Measurements from ENCODE around the gene RETREG2. TPM values are rescaled to one million over a fixed set of nuclear protein-coding genes. Genes with fewer than 3 reads are reported as not detected.

RETREG2 gene
- total and polyA plus RNA-seq, 2 of the 8 experiments (the other 6 are each of a cell fraction or from before 2014, with no cell fraction given) = 51.3 to 67.4 TPM

DNA sequence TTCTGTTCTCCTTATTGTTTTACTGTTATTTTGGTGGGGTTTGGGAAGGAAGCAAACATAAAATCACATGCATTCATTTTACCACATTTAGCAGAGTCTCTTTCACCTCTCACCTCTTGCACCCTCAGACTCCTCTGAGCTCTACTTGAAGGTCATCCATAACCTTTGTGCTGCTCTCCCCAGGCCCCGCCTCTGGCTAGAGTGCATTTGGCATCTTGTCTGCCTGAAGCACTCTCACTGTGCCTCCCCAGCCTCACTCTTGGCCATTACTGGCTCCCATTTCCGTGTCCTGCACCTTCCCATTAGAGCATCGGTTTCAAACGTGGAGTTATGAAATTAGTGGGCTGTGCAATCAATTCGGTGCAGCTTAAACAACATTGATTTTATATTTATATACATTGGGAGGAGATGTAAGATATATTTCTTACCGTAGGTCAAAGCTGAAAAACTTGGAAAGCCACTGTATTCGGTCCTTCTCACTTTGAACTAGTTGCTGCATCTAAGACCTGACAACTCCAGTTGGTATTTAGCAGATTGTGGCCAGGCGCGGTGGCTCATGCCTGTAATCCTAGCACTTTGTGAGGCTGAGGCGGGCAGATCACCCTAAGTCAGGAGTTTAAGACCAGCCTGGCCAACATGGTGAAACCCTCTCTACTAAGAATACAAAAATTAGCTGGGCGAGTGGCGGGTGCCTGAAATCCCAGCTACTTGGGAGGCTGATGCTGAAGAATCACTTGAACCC is 21.6 kb downstream of the RETREG2 start (continued):
- TF ChIP-seq, protein P1, sequence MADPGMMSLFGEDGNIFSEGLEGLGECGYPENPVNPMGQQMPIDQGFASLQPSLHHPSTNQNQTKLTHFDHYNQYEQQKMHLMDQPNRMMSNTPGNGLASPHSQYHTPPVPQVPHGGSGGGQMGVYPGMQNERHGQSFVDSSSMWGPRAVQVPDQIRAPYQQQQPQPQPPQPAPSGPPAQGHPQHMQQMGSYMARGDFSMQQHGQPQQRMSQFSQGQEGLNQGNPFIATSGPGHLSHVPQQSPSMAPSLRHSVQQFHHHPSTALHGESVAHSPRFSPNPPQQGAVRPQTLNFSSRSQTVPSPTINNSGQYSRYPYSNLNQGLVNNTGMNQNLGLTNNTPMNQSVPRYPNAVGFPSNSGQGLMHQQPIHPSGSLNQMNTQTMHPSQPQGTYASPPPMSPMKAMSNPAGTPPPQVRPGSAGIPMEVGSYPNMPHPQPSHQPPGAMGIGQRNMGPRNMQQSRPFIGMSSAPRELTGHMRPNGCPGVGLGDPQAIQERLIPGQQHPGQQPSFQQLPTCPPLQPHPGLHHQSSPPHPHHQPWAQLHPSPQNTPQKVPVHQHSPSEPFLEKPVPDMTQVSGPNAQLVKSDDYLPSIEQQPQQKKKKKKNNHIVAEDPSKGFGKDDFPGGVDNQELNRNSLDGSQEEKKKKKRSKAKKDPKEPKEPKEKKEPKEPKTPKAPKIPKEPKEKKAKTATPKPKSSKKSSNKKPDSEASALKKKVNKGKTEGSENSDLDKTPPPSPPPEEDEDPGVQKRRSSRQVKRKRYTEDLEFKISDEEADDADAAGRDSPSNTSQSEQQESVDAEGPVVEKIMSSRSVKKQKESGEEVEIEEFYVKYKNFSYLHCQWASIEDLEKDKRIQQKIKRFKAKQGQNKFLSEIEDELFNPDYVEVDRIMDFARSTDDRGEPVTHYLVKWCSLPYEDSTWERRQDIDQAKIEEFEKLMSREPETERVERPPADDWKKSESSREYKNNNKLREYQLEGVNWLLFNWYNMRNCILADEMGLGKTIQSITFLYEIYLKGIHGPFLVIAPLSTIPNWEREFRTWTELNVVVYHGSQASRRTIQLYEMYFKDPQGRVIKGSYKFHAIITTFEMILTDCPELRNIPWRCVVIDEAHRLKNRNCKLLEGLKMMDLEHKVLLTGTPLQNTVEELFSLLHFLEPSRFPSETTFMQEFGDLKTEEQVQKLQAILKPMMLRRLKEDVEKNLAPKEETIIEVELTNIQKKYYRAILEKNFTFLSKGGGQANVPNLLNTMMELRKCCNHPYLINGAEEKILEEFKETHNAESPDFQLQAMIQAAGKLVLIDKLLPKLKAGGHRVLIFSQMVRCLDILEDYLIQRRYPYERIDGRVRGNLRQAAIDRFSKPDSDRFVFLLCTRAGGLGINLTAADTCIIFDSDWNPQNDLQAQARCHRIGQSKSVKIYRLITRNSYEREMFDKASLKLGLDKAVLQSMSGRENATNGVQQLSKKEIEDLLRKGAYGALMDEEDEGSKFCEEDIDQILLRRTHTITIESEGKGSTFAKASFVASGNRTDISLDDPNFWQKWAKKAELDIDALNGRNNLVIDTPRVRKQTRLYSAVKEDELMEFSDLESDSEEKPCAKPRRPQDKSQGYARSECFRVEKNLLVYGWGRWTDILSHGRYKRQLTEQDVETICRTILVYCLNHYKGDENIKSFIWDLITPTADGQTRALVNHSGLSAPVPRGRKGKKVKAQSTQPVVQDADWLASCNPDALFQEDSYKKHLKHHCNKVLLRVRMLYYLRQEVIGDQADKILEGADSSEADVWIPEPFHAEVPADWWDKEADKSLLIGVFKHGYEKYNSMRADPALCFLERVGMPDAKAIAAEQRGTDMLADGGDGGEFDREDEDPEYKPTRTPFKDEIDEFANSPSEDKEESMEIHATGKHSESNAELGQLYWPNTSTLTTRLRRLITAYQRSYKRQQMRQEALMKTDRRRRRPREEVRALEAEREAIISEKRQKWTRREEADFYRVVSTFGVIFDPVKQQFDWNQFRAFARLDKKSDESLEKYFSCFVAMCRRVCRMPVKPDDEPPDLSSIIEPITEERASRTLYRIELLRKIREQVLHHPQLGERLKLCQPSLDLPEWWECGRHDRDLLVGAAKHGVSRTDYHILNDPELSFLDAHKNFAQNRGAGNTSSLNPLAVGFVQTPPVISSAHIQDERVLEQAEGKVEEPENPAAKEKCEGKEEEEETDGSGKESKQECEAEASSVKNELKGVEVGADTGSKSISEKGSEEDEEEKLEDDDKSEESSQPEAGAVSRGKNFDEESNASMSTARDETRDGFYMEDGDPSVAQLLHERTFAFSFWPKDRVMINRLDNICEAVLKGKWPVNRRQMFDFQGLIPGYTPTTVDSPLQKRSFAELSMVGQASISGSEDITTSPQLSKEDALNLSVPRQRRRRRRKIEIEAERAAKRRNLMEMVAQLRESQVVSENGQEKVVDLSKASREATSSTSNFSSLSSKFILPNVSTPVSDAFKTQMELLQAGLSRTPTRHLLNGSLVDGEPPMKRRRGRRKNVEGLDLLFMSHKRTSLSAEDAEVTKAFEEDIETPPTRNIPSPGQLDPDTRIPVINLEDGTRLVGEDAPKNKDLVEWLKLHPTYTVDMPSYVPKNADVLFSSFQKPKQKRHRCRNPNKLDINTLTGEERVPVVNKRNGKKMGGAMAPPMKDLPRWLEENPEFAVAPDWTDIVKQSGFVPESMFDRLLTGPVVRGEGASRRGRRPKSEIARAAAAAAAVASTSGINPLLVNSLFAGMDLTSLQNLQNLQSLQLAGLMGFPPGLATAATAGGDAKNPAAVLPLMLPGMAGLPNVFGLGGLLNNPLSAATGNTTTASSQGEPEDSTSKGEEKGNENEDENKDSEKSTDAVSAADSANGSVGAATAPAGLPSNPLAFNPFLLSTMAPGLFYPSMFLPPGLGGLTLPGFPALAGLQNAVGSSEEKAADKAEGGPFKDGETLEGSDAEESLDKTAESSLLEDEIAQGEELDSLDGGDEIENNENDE (IDR thresholded peaks at IDR 0.05; ENCODE audit: insufficient replicate concordance, low read length) = no peak
- TF ChIP-seq SRF (IDR thresholded peaks at IDR 0.05; ENCODE audit: low read depth, low read length) (no peak), YY1 (IDR thresholded peaks at IDR 0.05; ENCODE audit: low read depth, low read length) (no peak), POLR2A (IDR thresholded peaks at IDR 0.05; ENCODE audit: control extremely low read depth in 1 of 2, low read depth in 2 of 2, low read length in 2 of 2) (no peak), RXRA (IDR thresholded peaks at IDR 0.05; ENCODE audit: insufficient read depth, low read depth, low read length) (no peak), HDAC2 (IDR thresholded peaks at IDR 0.05; ENCODE audit: borderline replicate concordance in 1 of 2, low read depth in 2 of 2, low read length in 2 of 2) (no peak), SP1 (IDR thresholded peaks at IDR 0.05; ENCODE audit: low read depth, low read length) (no peak)
- TF ChIP-seq, protein P2, sequence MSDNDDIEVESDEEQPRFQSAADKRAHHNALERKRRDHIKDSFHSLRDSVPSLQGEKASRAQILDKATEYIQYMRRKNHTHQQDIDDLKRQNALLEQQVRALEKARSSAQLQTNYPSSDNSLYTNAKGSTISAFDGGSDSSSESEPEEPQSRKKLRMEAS (IDR thresholded peaks at IDR 0.05) = no peak

All from H1 (cell line).